SK-MEL-5 (cell line): Measurements from ENCODE around the gene ITGA8. TPM values are rescaled to one million over a fixed set of nuclear protein-coding genes. Genes with fewer than 3 reads are reported as not detected.
A peak's percentile ranks its signal among the peaks of the same experiment; 100 is the strongest.

Experiments used
- DNase-seq: peaks from one replicate; pipeline ENCODE4 v3.0.0-alpha.2; 2016; ENCODE audit warnings: low read depth, low spot score
- in situ Hi-C: cut with HindIII; loops from 2 replicates; pipeline ENCODE4 v1.10.0; 2016; ENCODE audit warnings: low sequenced_read_pairs, high pct_unique_total_duplicates, low pct_unique_long_range_greater_than_20kb
- total RNA-seq: library from RNA; depleted of rRNA; stranded (reverse); fragments of >200 nt; shearing (Covaris generic); gene quantifications from 2 replicates; pipeline ENCODE4 v1.2.3, GENCODE V29; 2014

The ITGA8 gene
- total RNA-seq, 1 experiment from 2014 or later: not detected

DNA sequence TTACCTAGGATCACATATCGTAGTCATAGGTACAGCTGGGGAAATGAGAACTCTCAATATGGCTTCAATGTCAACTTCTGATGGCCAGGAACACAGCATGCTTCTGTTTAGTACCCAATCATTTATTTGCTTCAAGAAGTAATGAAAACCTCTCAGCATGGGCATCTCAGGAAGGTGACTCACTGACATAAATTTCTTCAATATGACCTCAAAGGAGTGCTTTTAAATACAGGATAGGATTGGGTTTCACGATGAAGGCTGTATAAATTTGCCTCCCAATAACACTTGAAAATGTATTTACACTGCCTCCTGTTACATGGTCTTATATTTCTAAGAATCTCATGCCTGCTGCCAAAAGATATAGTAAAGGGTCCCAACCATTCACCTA is 15.1 kb downstream of the ITGA8 start:
- DNase-seq: no peak
- in situ Hi-C loops: no loop called here

DNA sequence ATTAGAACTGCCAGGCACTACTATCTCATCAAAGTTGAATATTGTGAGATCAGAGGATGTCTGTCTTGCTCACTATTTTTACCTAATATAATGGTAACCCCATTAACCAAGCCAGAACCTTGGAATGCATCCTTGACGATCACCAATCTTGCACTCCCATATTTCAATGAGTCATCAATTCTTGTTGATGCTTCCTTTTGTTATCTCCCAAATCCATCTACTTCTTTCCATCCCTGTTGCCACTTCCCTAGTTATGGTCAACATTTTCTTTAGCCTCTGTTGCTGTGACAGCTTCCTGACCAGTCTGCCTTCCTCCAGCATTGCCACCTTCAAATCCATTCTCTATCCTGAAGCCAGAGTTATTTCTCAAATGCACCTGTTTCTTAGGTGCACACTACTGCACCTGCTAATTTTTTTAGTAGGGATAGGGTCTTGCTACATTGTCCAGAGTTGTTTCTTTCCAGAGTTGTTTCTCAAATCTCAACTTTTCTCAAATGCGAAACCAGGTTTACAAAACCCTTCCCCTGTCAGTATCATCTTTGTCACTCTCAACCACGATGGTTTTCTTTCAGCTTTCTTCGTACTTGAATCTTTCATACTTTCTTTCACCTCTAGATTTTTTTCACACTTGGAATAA is 15.7 kb downstream of the ITGA8 start:
- DNase-seq: no peak
- in situ Hi-C loops: no loop called here

- DNase-seq: no peak
- in situ Hi-C loops: no loop called here
Observed at GRCh38 chr10:15703151-15703880, 16.4 kb downstream of the ITGA8 start.

- in situ Hi-C loops: no loop called here
- no peak for DNase-seq
Observed at GRCh38 chr10:15700078-15700674, 19.5 kb downstream of the ITGA8 start.

DNA sequence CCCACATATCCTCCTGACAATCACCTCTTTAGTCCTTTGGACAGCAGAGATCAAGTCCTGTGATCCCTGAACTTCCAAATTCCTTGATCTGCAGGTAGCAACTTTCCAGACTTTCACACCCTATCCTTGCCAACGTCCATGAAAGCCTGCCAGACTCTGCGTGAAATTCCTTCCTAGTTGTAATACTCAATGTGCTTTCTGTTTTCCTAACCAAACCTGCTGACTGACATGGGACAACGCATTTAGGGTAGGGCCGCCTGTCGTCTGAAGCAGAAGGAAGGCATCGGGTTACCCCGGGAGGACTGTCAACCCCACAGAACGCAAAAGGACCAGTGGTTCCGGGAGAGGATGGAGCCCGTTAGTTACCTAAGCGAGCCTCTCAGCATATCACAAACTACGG is 23.9 kb downstream of the ITGA8 start:
- in situ Hi-C loops: no loop called here
- DNase-seq: peak; percentile 16

DNA sequence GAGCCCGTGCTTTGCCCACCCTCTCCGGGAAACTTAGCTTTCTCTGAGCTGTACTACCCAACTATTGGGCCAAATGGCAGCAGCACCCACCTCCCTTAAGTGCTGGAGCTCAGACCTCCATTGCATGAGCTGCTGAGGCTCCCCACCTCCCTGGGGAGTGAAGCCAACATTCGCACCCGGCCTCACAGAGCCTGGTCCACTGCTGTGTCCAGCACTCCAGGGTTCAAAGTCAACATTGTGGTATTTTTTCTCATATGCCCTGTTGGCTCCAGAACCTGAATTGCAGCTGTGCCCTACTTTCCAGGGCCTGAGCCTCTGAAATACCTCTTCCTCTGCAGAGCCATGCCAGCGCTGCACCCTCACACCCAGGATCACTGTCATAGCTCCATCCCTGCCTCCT is 29.7 kb downstream of the ITGA8 start:
- DNase-seq: no peak
- in situ Hi-C loops: no loop called here

GRCh38 chr10:15684768-15685167 is 35.0 kb downstream of the ITGA8 start:
- no peak for DNase-seq
- in situ Hi-C loops: no loop called here

GRCh38 chr10:15681076-15681475 is 38.6 kb downstream of the ITGA8 start:
- no peak for DNase-seq
- in situ Hi-C loops: no loop called here

- no peak for DNase-seq
- in situ Hi-C loops: no loop called here
Observed at GRCh38 chr10:15678851-15679250, 40.9 kb downstream of the ITGA8 start.

- DNase-seq: no peak
- in situ Hi-C loops: no loop called here
Observed at GRCh38 chr10:15672469-15672868, 47.3 kb downstream of the ITGA8 start.

DNA sequence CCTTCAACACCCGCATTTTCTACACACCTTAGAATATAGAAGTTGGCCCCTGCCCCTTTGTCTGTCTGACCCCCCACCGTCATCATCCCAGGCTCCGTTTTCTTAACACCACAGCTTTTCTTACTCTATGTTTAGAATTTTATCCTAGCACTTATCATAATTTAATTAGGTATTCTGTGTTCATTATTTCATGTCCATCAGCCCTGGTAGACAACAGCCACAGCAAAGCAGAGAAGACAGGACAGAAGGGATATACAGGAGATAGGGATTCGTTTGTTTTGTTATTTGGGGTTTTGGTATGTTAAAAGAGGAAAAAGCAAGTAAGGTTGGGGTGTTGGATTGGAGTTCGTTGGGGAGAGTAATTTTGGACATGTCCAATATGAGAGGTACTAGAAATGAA is 48.8 kb downstream of the ITGA8 start:
- no peak for DNase-seq
- in situ Hi-C loops: no loop called here

GRCh38 chr10:15661574-15661973 is 58.1 kb downstream of the ITGA8 start:
- in situ Hi-C loops: no loop called here
- no peak for DNase-seq

DNA sequence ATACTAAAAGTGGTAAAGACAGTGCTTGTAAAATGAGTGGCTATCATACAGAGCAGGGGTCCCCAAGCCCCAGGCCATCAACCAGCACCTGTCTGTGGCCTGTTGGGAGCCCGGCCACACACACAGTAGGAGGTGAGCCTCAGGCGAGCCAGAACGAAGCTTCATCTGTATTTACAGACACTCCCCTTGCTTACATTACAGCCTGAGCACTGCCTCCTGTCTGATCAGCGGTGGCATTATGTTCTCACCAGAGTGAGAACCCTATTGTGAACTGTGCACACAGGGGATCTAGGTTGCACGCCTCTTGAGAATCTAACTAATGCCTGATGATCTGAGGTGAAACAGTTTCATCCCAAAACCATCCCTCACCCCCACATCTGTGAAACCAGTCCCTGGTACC is 58.7 kb downstream of the ITGA8 start:
- DNase-seq: no peak
- in situ Hi-C loops: no loop called here

DNA sequence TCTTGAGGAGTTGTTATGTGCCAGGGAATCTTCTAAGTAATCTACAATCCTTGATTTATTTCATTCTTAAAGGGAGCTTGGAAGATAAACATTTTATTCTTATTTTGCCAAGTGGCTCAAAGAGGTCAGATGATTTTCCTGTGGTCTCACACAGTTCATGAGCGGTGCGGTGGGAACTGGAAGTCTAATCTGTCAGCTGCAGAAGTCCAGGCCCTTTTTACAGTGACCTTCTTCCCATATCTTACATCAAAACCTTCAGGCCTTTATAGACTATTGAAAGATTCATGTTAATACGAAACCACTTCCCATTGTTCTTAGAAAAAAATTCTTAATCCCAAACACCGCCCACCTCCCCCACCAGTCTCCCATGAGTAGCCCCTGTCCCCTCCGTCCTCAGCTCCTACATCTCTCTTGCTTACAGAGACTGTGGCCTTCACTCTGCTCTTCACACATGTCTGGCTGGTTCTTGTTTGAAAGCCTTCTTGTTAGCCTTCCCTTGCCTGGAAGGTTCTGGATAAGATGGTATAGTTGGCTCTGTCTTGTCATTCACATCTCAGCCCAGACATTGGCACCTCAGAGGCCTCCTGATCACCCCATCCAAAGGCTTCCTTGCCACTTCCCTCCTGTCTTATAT is 61.5 kb downstream of the ITGA8 start:
- in situ Hi-C loops: no loop called here

GRCh38 chr10:15652757-15653156 is 67.0 kb downstream of the ITGA8 start:
- in situ Hi-C loops: no loop called here
- DNase-seq: no peak

More for the DNA sequence above, 61.5 kb downstream of the ITGA8 start:
- no peak for DNase-seq

- in situ Hi-C loops: no loop called here
- DNase-seq: no peak
Observed at GRCh38 chr10:15652117-15652516, 67.6 kb downstream of the ITGA8 start.

DNA sequence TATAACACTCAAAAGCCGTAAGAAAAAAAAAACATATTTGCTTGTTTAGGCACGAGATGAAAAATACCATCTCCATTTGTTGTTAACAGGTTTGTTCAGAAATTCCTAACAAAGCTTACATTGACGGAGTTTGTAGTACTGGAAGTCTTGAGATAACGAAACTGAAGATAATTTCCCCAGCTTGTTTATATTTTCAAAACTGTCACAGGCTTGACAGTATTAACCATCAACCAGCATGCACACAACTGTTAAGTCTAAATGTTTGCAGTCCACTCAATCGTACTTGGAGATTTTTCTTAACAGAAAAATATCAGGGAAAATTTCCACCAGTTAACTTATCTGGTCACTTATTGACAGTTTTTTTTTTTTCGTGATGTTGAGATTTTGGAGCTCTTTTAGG is 68.5 kb downstream of the ITGA8 start:
- in situ Hi-C loops: no loop called here
- no peak for DNase-seq

GRCh38 chr10:15642095-15642494 is 77.6 kb downstream of the ITGA8 start:
- in situ Hi-C loops: no loop called here
- DNase-seq: no peak
